Smooth muscle cell of the brain vasculature (primary cell): ENCODE data around the gene RPTOR.
"Not testable (repeated sequence)": the region's sequence is repeated elsewhere in the genome, so short reads cannot be mapped to it uniquely, and the experiment has no call there.

ENCODE experiments used
- DNase-seq: peaks from one replicate; pipeline ENCODE4 v3.0.0-alpha.2; 2012; ENCODE audit warnings: low read depth, low spot score

The RPTOR gene

GRCh38 chr17:80762076-80762475 lies 217.4 kb downstream of the RPTOR start:
- no peak for DNase-seq

DNA sequence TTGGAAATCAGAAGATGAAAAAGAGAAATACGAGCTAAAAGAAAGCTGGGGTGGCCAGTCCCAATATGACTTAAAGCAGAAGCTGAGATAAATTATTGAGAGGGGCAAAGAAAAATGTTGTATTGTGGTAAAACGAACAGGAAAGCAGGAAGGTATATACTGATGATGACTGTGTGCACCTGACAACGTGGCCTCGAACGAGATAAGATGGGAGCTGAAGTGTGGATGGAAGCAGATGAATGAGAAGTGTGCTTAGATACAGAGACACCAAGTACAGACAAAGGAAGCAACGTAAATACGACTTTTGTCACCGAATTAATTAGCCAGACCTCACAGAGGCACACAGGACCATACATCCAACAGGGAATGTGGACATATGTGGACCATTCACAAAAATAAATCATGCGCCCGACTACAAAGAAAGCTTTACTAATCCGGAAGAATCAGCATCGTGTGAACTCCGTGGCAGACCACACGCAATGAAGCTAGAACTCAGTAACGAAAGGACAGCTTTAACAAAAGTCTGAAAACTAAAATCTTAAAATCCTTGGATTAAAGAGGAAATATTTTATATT lies 218.7 kb downstream of the RPTOR start:
- no peak for DNase-seq

DNA sequence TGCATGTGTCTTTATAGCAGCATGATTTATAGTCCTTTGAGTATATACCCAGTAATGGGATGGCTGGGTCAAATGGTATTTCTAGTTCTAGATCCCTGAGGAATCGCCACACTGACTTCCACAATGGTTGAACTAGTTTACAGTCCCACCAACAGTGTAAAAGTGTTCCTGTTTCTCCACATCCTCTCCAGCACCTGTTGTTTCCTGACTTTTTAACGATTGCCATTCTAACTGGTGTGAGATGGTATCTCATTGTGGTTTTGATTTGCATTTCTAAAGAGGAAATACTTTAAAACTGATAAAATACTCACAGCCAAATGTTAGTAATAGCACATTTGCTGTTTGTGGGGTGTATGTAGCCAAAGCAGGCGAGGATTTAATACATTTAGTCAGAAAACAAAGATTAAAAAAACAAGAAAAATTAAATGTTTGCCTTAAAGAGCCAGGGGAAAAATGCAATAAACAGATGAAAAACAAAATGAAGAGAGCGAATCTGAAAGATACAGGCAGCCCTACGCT lies 220.0 kb downstream of the RPTOR start:
- not testable (repeated sequence) for DNase-seq

GRCh38 chr17:80765241-80765961 lies 220.8 kb downstream of the RPTOR start:
- no peak for DNase-seq

- no peak for DNase-seq
Measured at GRCh38 chr17:80766290-80766855, 221.7 kb downstream of the RPTOR start.

GRCh38 chr17:80768389-80768788 lies 223.8 kb downstream of the RPTOR start:
- DNase-seq = no peak

DNA sequence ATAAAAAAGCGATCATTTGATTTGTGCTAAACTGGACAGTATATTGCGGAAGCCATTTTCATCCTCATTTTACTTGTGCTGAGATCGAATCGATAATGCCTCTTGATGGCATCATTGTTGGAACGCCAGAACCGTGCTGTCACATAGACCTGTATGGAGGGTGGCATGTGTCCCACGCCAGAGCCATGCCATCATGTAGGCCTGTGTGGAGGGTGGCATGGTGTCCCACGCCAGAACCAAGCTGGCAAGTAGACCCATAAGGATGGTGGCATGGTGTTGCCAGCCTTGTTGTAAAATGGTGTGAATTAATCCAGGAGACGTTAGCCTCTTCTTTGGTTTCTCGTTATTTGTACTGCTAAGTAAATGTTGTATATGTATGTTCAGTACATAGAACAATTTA lies 224.3 kb downstream of the RPTOR start:
- no peak for DNase-seq

GRCh38 chr17:80769516-80769915 lies 224.9 kb downstream of the RPTOR start:
- no peak for DNase-seq

DNA sequence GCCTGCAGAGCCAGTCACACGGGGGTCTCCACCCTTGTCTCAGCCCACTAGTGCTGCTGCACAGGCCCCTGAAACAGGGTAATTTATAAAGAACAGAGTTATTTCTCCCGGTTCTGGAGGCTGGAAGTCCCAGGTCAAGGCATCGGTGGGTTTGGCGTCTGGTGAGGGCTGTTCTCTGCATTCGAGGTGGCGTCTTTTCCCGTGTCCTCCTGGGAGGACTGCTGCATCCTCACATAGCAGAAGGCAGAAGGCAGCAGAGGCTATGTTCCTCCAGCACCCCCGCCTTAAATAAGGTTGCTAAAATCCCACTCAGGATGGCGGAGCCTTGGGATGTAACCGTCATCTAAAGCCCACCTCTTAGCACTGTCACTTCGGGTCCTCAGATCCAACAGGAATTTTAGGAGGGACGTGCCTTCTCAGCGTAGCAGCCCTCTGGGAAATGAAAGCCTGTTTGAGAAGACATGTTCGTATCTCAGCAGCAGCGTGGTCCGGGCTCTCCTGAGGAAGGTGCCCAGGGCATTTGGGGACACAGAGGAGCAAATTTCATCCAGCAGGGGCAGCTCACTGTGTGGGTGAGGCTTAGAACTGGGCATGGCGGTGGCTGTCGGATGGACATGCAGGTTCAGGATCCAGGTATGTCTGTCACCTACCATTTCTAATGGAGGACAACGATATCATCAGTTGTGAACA lies 225.4 kb downstream of the RPTOR start:
- no peak for DNase-seq

DNA sequence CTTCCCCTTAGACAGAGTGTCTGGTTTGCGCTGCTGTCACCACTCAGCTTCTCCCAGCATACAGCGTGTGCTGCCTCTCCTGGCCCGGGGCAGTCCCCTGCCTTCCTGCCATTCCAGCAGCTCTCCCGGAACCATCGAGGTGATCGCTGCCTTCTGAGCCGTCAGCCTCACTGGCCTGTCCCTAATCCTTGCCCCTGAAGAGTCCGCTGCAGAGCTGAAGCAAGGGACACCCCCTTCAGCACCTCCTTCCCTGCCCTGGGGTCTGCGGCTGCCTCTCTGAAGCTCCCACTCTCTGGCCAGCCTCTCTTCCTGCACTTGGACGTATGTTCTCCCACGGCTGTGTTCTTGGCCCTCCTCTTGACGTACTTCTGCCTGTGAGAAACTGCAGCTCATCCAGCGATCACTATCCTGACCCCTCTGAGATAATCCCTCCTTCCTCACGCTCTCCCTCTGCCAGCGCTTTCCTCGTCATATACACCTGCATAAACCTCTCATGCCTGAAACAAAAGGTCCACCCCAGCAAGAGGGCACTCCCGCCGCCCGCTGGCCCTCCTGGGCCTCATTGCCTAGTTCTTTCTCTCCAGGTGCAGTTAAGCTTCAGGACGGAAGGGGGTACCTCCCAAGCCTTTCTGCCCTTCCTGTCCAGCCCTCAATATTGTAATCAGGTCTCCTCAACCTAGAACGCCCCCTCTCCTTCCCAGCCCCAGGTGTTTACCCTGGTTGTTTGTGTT lies 226.4 kb downstream of the RPTOR start:
- no peak for DNase-seq

DNA sequence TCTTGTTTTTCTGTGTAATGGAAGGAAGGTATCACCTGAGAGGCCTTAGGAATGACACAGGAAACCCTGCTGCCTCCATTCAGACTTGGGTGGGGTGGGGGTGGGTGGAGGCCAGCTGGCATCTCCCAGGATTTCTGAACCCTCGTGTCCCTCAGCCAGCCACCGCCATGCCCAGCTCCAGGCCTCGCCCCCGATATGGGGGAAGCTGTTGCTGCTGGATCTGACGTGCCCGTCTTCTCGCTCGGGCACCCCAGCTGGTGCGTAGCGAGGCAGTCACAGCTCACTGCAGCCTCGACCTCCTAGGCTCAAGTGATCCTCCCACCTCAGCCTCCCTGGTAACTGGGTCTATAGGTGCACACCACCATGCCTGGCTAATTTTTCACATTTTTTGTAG lies 227.0 kb downstream of the RPTOR start:
- no peak for DNase-seq

DNA sequence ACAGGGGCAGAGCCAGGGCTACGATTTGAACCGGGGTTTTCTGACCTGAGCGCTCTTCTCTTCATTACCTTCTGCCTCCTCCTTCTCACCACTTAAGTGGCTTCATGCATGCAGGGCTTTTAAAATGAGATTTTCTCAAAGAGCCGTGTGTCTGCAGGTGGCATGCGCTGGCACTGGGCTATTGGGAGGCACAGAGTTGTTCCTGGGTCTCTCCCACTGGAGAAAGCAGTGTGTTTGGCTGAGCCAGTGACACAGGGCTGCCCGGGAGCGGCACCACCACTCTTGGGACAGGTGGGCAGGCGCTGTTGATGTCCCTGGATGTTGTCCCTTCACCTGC lies 228.2 kb downstream of the RPTOR start:
- no peak for DNase-seq

- no peak for DNase-seq
Measured at GRCh38 chr17:80773243-80773991, 228.8 kb downstream of the RPTOR start.

DNA sequence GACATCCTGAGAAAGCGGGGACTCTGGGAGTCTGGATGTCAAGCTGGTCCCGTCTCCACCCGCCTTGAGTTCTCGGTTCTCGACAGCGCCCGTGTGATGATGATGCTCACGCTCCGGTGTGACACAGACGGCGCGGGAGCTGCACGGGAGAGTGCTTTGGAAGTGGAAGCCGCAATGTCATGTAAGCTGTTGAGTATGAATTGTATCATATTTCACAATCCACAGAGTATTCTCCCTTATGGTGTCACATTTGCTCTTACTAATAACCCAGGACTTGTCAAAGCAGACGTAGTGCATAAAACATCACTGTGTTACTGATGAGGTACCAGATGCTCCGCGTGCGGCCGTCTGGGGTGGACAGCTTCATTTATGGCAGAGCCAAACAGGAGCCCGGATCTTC lies 229.5 kb downstream of the RPTOR start:
- DNase-seq = no peak

DNA sequence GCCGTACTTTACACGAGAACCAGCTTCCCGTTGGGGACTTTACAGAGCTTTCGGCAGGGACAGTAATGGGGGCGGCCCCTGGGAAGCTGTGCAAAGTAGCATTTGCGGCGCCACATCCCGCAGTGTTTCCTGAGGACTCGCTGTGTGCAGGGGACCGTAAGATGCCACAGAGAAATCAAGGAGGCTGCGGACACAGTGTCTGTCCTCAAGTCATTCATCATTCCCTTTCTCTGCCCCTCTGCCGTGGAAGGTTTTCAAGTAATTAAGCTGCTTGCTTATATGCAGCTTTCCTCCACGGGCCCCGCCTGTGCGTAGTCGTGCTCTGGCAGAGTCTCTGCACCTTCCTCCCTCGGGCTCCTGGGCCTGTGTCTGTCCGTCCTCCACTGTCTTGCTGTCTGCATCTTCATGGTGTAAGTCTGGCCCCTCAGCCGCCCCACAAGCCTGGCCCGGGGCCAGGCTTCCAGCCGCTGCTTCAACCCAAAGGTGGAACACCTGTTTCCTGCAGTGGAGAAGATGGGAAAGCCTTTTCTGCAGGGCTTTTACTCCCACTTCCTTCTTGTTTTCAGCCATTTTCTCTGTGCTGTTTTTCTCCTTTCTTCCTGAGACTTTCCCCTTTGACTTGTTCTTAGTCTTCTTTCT lies 230.1 kb downstream of the RPTOR start:
- no peak for DNase-seq

DNA sequence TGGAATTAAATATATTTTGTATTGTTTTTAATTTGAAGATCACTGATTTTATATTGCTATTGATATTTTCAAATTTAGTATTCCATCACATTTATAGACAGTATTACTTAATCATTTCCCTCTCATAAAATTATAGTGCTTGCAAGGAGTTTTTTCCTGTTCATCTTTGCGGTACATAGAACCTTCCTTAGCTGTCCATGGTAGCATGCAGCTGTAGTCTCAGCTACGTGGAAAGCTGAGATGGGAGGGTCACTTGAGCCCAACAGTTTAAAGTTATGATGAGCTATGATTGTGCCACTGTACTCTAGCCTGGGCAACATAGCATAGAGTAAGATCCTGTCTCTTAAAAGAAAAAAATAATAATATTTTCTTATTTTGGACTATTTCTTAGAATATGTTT lies 231.2 kb downstream of the RPTOR start:
- no peak for DNase-seq

DNA sequence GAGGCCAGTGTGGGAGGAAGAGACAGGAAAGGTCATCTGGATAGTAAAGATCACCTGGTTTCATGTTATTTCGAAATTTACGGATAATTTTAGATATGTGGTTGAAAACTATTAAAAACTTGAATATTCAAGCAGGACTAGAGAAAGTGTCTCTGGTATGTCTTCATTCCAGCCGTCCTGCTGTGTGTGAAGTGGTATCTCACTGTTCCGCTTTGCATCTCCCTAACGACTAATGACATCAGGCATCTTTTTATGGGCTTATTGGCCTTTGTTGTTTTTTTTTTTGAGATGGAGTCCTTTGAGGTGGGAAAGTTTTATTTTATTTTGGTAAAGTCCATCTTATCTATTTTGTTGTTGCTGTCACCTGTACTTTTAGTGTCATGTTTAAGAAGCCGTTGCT lies 232.6 kb downstream of the RPTOR start:
- no peak for DNase-seq

DNA sequence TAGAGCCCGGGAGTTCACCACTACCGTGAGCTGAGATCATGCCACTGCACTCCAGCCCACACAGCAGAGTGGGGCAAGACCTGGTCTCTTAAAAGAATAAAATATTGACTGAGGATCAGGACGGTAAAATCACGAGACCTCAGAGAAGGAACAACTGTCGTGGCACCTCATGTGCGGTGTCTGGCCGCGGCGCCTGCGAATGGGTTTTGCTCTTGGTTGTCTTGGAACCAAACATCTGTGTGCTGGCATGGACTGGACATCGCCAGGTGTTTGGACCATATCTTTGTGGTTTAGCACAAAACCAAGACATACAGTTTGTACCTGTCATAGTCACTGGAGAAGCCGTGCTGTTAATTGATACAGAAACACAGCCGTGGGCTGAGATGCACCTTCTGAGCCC lies 234.1 kb downstream of the RPTOR start:
- DNase-seq = no peak

- DNase-seq = no peak
Measured at GRCh38 chr17:80779336-80779735, 234.7 kb downstream of the RPTOR start.

- no peak for DNase-seq
Measured at GRCh38 chr17:80779961-80780380, 235.3 kb downstream of the RPTOR start.
